SIG-M5 (cell line): Measurements from ENCODE around the gene SHLD1.
"Not testable (repeated sequence)": the region's sequence is repeated elsewhere in the genome, so short reads cannot be mapped to it uniquely, and the experiment has no call there.

Experiments
- DNase-seq: peaks from one replicate; lab custom pipeline; 2025; lab: John Stamatoyannopoulos, UW

Gene SHLD1

DNA sequence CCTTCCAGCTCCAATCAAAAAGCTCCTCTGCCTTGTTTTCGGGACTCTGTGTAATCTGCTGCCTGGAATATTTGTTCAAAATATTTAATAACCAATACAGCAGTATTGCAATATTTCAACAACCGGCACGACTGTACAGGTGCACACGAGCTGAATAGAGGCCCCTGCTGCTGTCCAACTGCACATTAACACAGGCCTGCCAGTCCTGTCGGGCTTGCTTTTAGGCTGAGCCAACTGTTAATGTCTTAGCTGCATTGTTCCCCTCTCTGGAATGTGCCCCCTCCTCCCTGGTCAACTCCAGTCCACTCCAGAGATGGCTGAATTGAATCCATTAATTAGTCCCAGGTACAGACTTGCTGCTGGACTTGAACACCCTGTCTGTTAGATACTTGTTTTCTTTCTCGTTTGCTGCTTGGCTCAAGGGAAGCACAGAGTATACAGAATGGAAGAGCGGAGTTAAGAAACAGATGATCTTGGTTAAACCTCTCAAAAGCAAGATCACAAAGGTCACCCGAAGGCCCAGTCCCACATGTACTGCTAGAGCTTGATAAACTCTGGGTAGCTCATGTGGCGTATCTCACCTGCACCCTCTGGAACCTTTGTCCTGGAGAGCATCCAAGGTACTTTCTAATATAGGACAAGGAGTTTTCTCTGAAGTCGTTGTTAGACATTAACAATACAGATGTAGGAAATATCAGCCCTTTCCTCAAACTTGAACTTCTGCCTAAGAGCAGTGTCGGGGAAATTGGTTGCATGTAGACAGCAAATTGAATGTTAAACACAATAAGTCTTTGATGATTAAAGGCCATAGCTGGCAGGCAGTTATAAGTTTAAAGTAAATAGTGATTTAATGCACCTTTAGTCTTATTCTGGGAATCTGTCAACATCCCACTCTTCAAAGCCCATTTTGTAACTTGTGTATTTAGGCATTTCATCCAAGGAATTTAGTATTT, 31.9 kb downstream of the SHLD1 start:
- no peak for DNase-seq

DNA sequence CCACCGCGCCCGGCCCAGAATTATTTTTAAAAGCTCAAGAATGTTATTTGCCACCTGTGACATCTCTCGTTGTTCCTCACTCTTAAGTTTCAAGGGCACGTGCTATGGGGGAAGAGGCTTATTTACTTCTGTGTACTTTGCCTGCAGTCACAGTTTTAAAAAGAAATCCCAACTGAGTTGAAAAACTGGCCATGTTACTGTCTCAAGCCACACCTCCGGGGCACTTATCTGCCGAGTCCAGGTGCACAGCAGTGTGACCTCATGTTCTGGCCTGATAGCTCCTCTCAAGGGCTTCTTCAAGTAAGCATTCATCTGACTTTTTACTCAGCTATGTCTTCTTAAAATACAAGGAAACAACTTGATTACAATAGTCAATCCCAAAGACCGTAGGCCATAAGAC, 34.5 kb downstream of the SHLD1 start:
- no peak for DNase-seq

GRCh38 chr20:5785146-5785545, 34.9 kb downstream of the SHLD1 start:
- DNase-seq, result no peak

GRCh38 chr20:5786930-5787795, 37.0 kb downstream of the SHLD1 start:
- DNase-seq, result no peak

DNA sequence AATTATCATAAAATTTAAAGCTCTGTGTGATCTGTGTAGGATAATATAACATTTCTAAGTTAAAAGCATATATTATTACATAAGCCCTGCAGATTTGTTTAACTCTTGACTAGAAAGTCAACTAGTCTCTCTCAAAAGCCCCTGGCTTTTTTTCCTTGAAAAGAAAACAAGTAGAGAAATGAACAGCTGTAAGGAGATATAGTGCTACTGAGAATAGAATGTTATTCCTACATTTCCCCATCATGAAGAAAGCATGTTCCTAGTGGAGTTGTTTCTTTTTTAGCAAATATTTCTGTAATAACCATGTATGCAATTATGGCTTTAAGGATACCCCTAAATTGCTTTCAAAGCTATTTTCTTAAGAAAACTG, 37.6 kb downstream of the SHLD1 start:
- DNase-seq, result no peak

- peak; percentile 47 for DNase-seq
Measured at GRCh38 chr20:5788385-5788895, 38.2 kb downstream of the SHLD1 start.

DNA sequence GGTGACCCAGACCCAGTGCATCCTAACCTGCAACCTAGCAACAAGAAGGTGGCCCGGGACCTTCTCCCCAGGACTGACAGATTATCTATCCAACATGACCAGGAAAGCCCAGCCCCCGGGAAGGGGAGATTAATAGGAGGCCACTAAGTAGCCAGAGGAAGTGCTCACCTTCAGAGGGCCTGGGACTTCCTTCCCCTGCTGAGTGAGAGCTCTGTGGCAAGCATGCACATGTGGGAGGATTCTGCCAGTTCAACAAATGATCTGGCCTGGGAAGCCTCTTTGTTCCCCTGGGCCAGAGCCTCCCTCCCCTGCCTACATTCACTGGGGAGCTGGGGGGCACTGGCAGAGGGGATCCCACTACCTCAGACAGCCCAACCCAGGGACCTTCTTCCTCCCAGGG, 39.6 kb downstream of the SHLD1 start:
- DNase-seq, result no peak

GRCh38 chr20:5793916-5794315, 43.7 kb downstream of the SHLD1 start:
- DNase-seq, result no peak

DNA sequence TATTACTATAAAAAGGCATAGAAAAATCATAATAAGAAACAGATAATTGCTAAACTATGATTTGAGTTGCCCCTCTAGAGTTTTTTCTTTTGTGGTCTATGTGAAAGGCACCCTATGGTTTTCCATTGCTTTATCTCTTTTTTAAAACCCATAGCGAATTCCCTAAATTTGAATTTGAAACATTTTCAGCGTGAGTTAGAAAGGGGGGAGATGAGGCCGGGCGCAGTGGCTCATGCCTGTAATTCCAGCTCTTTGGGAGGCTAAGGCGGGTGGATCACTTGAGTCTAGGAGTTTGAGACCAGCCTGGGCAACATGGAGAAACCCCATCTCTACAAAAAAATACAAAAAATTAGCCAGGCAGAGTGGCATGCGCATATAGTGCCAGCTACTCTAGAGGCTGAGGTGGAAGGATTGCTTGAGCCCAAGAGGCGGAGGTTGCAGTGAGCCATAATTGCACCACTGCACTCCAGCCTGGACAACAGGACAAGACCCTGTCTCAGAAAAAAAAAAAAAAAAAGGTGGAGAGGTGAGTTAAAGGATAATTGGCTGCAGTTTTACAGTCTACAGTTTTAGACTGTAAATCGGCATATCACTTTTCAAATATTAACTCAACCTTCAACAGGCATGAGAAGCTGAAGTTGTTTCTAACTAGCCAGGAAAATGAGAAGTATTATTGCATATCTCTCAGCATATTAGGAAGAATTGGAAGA, 46.3 kb downstream of the SHLD1 start:
- no peak for DNase-seq

- DNase-seq, result no peak
Measured at GRCh38 chr20:5797165-5797564, 47.0 kb downstream of the SHLD1 start.

- no peak for DNase-seq
Measured at GRCh38 chr20:5797843-5798462, 47.8 kb downstream of the SHLD1 start.

GRCh38 chr20:5803754-5804303, 53.6 kb downstream of the SHLD1 start:
- DNase-seq, result not testable (repeated sequence)

GRCh38 chr20:5806457-5807263, 56.5 kb downstream of the SHLD1 start:
- DNase-seq, result no peak

DNA sequence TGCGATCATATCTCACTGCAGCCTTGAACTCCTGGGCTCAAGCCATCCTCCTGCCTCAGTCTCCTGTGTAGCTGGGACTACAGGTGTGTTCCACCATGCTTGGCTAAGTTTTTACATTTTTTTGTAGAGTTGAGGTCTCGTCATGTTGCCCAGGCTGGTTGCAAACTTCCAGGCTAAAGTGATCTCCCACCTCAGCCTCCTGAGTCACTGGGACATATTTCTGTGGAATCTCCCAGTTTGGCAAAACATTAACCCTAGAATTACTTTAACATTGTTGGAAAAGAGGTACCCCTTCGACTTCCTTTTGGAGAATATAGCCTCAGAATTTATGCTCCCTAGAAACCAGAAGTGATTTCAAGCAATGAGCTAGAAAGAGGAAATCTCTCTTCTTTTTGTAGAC, 57.2 kb downstream of the SHLD1 start:
- no peak for DNase-seq

GRCh38 chr20:5808901-5809300, 58.7 kb downstream of the SHLD1 start:
- no peak for DNase-seq

- DNase-seq, result no peak
Measured at GRCh38 chr20:5809495-5809894, 59.3 kb downstream of the SHLD1 start.

DNA sequence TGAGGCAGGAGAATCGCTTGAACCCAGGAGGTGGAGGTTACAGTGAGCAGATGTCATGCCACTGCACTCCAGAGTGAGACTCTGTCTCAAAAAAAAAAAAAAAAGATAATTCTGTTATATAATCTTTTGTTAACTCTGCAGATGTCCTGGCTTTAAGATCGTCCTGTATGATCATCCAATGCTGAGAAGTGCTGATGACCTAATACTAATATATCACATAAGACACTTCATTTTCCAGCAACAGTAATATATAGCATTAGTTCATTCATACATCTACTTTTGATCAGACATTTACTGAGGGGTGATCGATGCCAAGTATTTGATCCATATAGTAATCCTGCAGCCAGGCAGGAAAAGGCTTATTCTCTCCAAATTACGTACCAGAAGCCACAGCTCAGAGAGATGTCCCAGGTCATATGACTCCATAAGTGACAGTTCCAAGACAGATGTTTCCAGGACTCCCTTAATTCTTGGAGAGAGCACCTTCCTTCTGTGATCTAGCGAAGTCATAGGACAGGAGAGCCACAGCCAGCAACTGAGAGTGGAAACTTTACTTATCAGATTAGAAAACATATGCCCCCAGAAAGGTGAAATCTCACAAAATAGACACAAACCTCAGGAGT, 60.7 kb downstream of the SHLD1 start:
- no peak for DNase-seq

DNA sequence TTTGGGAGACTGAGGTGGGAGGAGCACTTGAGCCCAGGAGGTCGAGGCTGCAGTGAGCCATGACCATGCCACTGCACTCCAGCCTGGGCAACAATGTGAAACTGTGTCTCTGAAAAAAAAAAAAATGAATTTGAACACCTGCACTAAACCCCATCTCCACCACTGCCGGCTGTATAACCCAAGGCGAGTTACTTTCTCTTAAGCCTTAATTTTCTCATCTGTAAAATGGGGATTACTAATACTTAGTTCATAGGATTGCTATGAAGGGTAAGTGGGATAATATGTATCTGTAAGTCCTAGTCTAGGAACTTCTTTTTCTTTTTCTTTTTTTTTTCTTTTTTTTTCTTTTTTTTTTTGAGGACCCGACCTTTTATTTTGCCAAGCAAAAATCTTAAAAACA, 61.5 kb downstream of the SHLD1 start:
- DNase-seq, result no peak

DNA sequence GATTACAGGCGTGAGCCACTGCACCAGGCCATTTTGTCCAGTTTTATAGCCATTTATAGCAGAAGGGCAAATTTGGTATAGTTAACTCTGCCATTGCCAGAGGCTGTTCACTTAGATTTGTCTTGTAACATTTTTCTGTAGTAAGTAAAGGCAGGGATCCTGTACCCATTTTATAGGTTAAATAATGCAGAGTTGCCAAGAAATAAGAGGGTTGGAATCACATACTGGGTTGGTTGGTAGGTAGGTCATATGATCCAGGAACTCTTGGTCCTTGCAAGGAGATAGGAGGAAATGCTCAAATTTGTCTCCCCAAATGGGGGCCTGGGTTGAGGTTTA, 68.1 kb downstream of the SHLD1 start:
- no peak for DNase-seq

GRCh38 chr20:5820738-5821137, 70.5 kb downstream of the SHLD1 start:
- DNase-seq, result no peak
